Measurements from ENCODE around the gene WNT8B.

Gene WNT8B

DNA sequence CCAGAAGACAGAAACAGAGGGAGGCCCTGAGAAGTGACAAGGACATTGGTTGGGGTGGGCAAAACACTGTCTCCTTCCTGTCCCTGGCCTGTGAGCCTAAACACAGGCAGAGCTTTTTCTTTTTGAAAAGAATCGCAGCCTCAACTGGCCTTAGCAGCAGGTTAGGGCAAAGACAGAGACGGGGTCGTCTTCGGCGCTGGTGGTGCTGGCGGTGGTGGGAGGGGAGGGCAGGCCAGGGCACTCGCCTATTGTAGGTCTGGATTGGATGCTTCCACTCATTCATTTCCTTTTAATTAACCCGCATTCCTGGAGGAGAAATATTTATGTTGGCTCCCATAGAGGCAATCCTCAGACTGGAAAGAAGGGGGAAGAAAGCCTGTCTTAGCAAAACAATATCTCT lies 22.6 kb downstream of the WNT8B start:
- Histone ChIP-seq H3K36me3 (ENCODE audit: control insufficient read depth, insufficient read depth, low read length, severe bottlenecking) (peaks cover 22% of the 10 kb centered on the region), H3K9me3 (ENCODE audit: control insufficient read depth, low read length) (no peaks in the 10 kb centered on the region), H3K4me3 (ENCODE audit: low read length) (no peak overlapping the region), H3K9ac (ENCODE audit: low read length) (no peak overlapping the region), H3K4me1 (ENCODE audit: control insufficient read depth, insufficient read depth, low read length) (peaks cover 13% of the 10 kb centered on the region), H3K27me3 (replicated peaks; ENCODE audit: control insufficient read depth, insufficient read depth, low read length) (peaks cover 46% of the 10 kb centered on the region)
- DNase-seq (ENCODE audit: low read depth) = no peak

DNA sequence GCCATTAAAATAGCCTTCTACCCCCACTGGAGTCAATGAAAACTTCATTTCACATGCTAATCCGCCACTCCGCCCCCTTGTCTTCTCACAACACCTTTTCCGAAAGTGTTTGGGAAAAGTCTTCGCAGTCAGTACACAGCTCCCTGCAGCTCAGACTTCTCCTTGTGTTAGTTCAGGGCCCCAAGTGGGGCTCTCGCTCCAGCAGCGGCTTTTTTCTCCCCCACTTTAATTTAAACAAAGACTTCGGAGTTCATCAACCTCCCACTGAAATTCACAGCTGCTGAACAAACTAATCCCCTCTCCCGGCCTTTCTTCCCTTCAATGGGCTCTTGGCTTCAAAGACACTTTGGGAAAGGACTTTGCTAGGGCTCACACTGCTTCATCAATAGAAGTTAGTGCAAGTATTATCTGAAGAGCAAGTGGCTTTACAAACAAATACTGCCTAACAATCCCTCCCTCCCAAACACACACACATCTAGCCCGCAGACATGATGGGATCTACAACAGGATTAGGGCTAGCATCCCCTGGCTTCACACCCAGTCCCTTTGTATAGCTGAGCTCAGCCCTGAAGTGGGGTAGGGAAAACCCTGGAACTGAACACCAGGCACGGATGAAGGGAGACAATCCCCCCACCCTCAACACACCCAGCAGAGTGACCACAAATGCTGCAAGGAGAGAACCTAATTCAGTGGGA lies 23.1 kb downstream of the WNT8B start:
- Histone ChIP-seq H3K4me1 (ENCODE audit: control insufficient read depth, insufficient read depth, low read length) (peaks cover 13% of the 10 kb centered on the region), H3K27me3 (replicated peaks; ENCODE audit: control insufficient read depth, insufficient read depth, low read length) (peaks cover 41% of the 10 kb centered on the region), H3K9ac (ENCODE audit: low read length) (no peak overlapping the region), H3K9me3 (ENCODE audit: control insufficient read depth, low read length) (no peaks in the 10 kb centered on the region), H3K36me3 (ENCODE audit: control insufficient read depth, insufficient read depth, low read length, severe bottlenecking) (peaks cover 22% of the 10 kb centered on the region), H3K4me3 (ENCODE audit: low read length) (no peak overlapping the region)
- no peak for DNase-seq (ENCODE audit: low read depth)

DNA sequence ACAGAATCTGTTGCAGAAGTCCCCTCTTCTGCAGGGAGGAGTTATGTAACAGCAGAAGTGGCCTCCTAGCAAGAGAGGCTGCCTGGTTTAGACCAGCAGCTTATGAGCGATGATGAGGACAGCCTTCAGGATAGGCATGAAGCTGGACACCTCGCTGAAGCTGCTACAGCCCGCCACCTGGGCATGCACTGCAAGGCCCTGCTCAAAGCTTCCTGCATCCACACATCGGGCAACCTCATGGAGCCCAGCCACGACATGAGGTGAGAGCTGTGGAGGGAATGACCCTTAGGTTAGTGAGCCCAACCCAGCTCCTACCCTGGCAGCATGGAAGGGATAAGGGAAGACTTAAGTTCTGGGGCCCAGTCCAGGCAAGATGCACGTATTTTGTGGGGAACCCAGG lies 24.7 kb downstream of the WNT8B start:
- Histone ChIP-seq H3K27me3 (replicated peaks; ENCODE audit: control insufficient read depth, insufficient read depth, low read length) (peaks cover 38% of the 10 kb centered on the region), H3K4me3 (ENCODE audit: low read length) (no peak overlapping the region), H3K9me3 (ENCODE audit: control insufficient read depth, low read length) (no peaks in the 10 kb centered on the region), H3K36me3 (ENCODE audit: control insufficient read depth, insufficient read depth, low read length, severe bottlenecking) (peaks cover 22% of the 10 kb centered on the region), H3K4me1 (ENCODE audit: control insufficient read depth, insufficient read depth, low read length) (peaks cover 3% of the 10 kb centered on the region), H3K9ac (ENCODE audit: low read length) (no peak overlapping the region)
- DNase-seq (ENCODE audit: low read depth) = no peak

DNA sequence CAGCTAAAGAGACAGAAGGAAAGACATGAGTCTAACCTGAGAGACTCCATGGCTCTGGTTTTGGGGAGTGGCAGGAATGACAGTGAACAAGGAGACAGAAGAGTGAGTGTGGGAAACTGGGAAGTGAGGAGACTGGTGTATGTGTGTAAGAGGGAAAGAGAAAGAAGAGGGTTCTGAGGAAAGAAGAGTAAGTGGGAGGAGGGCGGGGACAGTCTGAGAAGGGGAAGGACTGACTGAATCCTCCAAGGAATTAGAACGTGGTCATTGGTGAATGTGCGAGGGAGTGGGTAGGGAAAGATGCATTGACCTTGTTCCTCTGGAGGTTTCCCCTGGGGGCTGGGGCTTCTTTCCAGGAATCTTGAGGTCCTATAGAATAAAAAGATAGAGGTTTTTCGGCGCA lies 26.6 kb downstream of the WNT8B start:
- H3K4me1 ChIP-seq (ENCODE audit: control insufficient read depth, insufficient read depth, low read length) = no peaks in the 10 kb centered on the region
- DNase-seq (ENCODE audit: low read depth) = no peak

DNA sequence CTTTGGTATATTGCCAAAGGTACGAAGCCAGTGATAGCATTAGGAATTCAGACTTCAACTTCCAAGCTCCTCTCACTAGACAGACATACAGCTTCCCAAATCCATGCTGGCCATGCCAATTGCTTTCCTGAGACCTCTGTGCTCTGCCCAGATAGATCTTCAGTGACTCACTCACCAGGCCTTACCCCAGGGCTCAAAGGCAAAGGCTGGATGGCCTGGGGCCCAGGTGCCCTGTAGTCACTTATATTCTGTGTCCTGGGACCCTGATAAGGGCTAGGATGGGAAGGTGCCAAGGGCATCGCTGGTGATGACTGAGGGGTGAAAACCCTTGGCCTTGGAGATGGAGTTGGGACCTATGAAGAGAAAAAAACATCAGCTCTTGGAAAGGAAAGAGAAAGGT lies 27.7 kb downstream of the WNT8B start:
- Histone ChIP-seq H3K9ac (ENCODE audit: low read length) (no peak overlapping the region), H3K4me1 (ENCODE audit: control insufficient read depth, insufficient read depth, low read length) (no peaks in the 10 kb centered on the region), H3K27me3 (replicated peaks; ENCODE audit: control insufficient read depth, insufficient read depth, low read length) (peaks cover 9% of the 10 kb centered on the region), H3K9me3 (ENCODE audit: control insufficient read depth, low read length) (no peaks in the 10 kb centered on the region), H3K4me3 (ENCODE audit: low read length) (no peak overlapping the region), H3K36me3 (ENCODE audit: control insufficient read depth, insufficient read depth, low read length, severe bottlenecking) (peaks cover 26% of the 10 kb centered on the region)
- no peak for DNase-seq (ENCODE audit: low read depth)

More for the DNA sequence above, 26.6 kb downstream of the WNT8B start:
- Histone ChIP-seq H3K36me3 (ENCODE audit: control insufficient read depth, insufficient read depth, low read length, severe bottlenecking) (peaks cover 22% of the 10 kb centered on the region), H3K4me3 (ENCODE audit: low read length) (no peak overlapping the region), H3K9ac (ENCODE audit: low read length) (no peak overlapping the region), H3K9me3 (ENCODE audit: control insufficient read depth, low read length) (no peaks in the 10 kb centered on the region), H3K27me3 (replicated peaks; ENCODE audit: control insufficient read depth, insufficient read depth, low read length) (peaks cover 20% of the 10 kb centered on the region)

DNA sequence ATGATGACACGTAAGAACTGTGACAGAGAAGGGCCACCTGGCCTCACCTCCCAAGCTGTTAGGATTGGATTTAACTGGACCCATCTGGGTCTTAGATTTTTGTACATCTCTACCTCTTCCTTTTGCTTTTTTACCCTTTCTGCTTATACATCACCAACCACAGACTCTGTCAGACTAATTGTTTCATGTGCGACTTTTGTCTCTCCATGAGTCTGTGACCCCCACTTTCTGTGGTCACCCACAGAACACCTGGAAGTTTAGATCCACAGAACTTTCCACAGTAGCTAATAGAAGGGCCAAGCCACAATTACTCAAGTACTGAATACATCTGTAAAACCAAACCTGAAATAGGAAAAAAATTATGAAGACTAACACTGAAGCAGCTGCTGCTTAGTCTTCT lies 33.8 kb downstream of the WNT8B start:
- H3K9me3 ChIP-seq (ENCODE audit: control insufficient read depth, low read length) = no peaks in the 10 kb centered on the region
- no peak overlapping the region for H3K9ac ChIP-seq (ENCODE audit: low read length)
- no peaks in the 10 kb centered on the region for H3K4me1 ChIP-seq (ENCODE audit: control insufficient read depth, insufficient read depth, low read length)
- H3K36me3 ChIP-seq (ENCODE audit: control insufficient read depth, insufficient read depth, low read length, severe bottlenecking) = peaks cover 20% of the 10 kb centered on the region
- no peaks in the 10 kb centered on the region for H3K27me3 ChIP-seq (replicated peaks; ENCODE audit: control insufficient read depth, insufficient read depth, low read length)
- no peak overlapping the region for H3K4me3 ChIP-seq (ENCODE audit: low read length)
- no peak for DNase-seq (ENCODE audit: low read depth)

DNA sequence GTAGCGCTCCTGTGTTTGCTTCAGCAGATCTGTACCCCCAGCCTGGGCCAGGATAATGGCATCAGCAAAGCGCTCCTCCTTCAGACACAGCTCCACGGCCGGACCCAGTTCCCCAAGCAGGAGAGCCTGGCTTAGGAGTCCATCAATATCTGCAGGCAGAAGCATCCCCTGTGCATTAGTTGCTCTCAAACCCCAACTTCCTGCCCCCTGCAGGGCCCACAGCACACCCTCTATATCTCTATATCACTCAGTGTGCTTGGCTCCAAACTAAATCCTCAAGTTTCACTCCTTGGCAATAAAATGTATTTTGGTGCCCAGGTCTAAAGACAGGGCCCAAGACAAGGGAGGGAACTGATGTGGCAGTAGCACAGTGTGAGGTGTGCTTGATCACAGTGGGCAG lies 35.2 kb downstream of the WNT8B start:
- Histone ChIP-seq H3K36me3 (ENCODE audit: control insufficient read depth, insufficient read depth, low read length, severe bottlenecking) (peaks cover 25% of the 10 kb centered on the region), H3K27me3 (replicated peaks; ENCODE audit: control insufficient read depth, insufficient read depth, low read length) (no peaks in the 10 kb centered on the region)

DNA sequence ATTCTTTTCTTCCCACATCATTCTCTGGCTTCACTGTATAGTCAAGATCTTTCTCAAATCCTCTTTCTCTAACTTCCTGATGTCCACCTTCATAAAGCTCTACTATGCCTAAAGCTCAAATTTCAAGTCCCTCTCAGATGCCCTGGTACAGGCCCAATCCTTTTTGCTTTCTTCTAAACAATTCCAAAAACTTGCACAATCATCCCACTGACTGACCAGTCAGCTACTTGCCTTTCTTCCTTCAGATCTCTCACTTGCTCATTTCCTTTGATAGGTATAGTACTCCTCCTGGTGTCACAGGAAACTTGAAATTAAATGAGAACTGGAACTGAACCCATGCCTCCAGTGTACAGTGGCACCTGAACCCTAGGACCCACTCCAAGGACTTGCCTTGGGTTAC lies 38.6 kb downstream of the WNT8B start:
- Histone ChIP-seq H3K27me3 (replicated peaks; ENCODE audit: control insufficient read depth, insufficient read depth, low read length) (no peaks in the 10 kb centered on the region), H3K4me3 (ENCODE audit: low read length) (no peak overlapping the region), H3K4me1 (ENCODE audit: control insufficient read depth, insufficient read depth, low read length) (peaks cover 3% of the 10 kb centered on the region), H3K9me3 (ENCODE audit: control insufficient read depth, low read length) (no peaks in the 10 kb centered on the region), H3K36me3 (ENCODE audit: control insufficient read depth, insufficient read depth, low read length, severe bottlenecking) (peaks cover 20% of the 10 kb centered on the region), H3K9ac (ENCODE audit: low read length) (no peak overlapping the region)
- DNase-seq (ENCODE audit: low read depth) = peak; percentile 41

More for the DNA sequence above, 35.2 kb downstream of the WNT8B start:
- H3K9ac ChIP-seq (ENCODE audit: low read length) = no peak overlapping the region
- no peaks in the 10 kb centered on the region for H3K9me3 ChIP-seq (ENCODE audit: control insufficient read depth, low read length)
- no peaks in the 10 kb centered on the region for H3K4me1 ChIP-seq (ENCODE audit: control insufficient read depth, insufficient read depth, low read length)
- H3K4me3 ChIP-seq (ENCODE audit: low read length) = no peak overlapping the region
- no peak for DNase-seq (ENCODE audit: low read depth)

DNA sequence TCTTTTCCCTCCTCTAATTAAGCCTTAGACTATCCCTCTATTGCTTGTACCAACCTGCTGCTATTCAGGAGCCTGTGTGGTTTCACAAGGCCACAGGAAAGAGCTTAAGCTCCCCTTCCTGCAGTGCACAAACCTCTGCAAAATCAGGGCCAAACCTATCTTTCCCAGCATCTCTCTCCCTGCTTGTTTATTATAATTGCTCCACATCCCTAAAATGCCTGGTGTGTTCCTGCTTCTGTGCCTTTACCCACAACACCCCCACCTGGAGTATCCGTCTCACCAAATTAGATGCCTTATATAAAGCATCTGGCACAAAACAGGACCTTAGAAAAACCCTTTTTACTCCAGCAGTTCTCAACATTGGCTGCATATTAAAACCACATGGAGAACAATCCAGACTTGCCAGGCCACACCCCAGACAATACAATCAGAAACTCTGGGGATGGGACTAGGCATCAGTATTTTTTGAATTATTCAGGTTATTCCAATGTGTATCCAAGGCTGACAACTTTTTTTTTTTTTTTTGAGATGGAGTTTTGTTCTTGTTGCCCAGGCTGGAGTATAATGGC lies 40.2 kb downstream of the WNT8B start:
- Histone ChIP-seq H3K27me3 (replicated peaks; ENCODE audit: control insufficient read depth, insufficient read depth, low read length) (no peaks in the 10 kb centered on the region), H3K36me3 (ENCODE audit: control insufficient read depth, insufficient read depth, low read length, severe bottlenecking) (peaks cover 14% of the 10 kb centered on the region), H3K4me3 (ENCODE audit: low read length) (no peak overlapping the region), H3K9ac (ENCODE audit: low read length) (no peak overlapping the region), H3K4me1 (ENCODE audit: control insufficient read depth, insufficient read depth, low read length) (peaks cover 3% of the 10 kb centered on the region), H3K9me3 (ENCODE audit: control insufficient read depth, low read length) (no peaks in the 10 kb centered on the region)
- DNase-seq (ENCODE audit: low read depth) = peak; percentile 48

DNA sequence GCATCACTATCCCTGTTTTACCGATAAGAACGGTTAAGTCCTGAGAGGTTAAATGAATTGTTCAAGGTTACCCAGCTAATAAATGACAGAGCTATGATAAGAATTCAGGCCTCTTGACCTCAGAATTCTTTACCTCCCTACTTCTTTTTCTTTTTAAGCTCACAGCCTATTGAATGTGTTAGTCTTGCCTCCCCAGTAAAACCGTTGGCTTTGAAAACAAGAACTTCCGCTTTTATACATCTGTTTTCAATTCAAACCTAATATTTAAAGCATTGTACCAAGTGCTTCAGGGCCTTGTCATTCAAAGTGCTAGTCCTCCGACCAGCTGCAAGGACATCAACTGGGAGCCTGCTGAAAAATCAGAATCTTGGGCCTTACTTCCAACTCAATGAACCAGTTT lies 41.3 kb downstream of the WNT8B start:
- H3K27me3 ChIP-seq (replicated peaks; ENCODE audit: control insufficient read depth, insufficient read depth, low read length) = no peaks in the 10 kb centered on the region
- peaks cover 14% of the 10 kb centered on the region for H3K36me3 ChIP-seq (ENCODE audit: control insufficient read depth, insufficient read depth, low read length, severe bottlenecking)
- DNase-seq (ENCODE audit: low read depth) = peak; percentile 56

DNA sequence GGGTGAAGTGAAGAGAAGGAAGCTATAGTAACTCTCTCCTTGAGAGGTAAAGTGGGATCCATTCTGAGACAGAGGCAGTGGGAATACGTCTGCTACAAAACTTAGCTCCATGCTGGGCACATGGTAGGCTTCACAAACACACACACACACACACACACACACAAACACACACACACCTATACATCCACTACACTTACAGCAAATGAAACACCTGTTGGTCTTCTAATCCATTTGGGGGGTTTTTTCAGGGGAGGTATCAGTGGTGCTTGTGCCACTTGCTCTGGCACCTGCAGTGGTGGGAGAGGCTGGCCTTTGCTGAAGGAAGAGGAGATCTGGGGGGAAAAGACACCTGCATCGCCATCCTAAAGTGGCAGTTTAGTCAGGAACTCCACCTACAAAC lies 42.4 kb downstream of the WNT8B start:
- DNase-seq (ENCODE audit: low read depth) = no peak
- H3K4me3 ChIP-seq (ENCODE audit: low read length) = no peak overlapping the region
- peaks cover 14% of the 10 kb centered on the region for H3K36me3 ChIP-seq (ENCODE audit: control insufficient read depth, insufficient read depth, low read length, severe bottlenecking)
- peaks cover 2% of the 10 kb centered on the region for H3K27me3 ChIP-seq (replicated peaks; ENCODE audit: control insufficient read depth, insufficient read depth, low read length)
- no peaks in the 10 kb centered on the region for H3K9me3 ChIP-seq (ENCODE audit: control insufficient read depth, low read length)
- H3K4me1 ChIP-seq (ENCODE audit: control insufficient read depth, insufficient read depth, low read length) = peaks cover 3% of the 10 kb centered on the region
- H3K9ac ChIP-seq (ENCODE audit: low read length) = no peak overlapping the region

More for the DNA sequence above, 41.3 kb downstream of the WNT8B start:
- H3K9ac ChIP-seq (ENCODE audit: low read length) = no peak overlapping the region
- H3K9me3 ChIP-seq (ENCODE audit: control insufficient read depth, low read length) = no peaks in the 10 kb centered on the region
- no peak overlapping the region for H3K4me3 ChIP-seq (ENCODE audit: low read length)
- H3K4me1 ChIP-seq (ENCODE audit: control insufficient read depth, insufficient read depth, low read length) = peaks cover 3% of the 10 kb centered on the region

Data from adipocyte (in vitro differentiated cells).